IMR-90 (cell line): Measurements from ENCODE around the gene SDHAF4. TPM values are rescaled to one million over a fixed set of nuclear protein-coding genes. Genes with fewer than 3 reads are reported as not detected.

Experiments
- ATAC-seq: fragments of 200-7000 bp; cut with Tn5 transposase; 2 replicates; pipeline ENCODE4 v1.9.1; 2020; ENCODE audit warnings: low read depth, mild to moderate bottlenecking, moderate library complexity
- BruUV-seq: library from RNA; stranded (reverse); fragments of 400-500 nt; replicated peaks from 2 replicates; lab custom pipeline; 2021; lab: Mats Ljungman, UMichigan
- CTCF ChIA-PET: fragments of 300-600 bp; formaldehyde crosslinking; extraction: SDS; loops from one replicate; lab custom pipeline; 2021; ENCODE audit warnings: antibody characterized with exemption; lab: Yijun Ruan, JAX
- POLR2A ChIA-PET: fragments of 300-600 bp; sonication (Branson Sonifier 250); formaldehyde crosslinking; loops from one replicate; lab custom pipeline; 2022; ENCODE audit warnings: antibody characterized with exemption; ENCODE audit not compliant: unreplicated experiment; lab: Charles Lee
- DNase-seq: peaks from one replicate; pipeline ENCODE4 v3.0.0; 2013
- H2AFZ ChIP-seq: replicated peaks from 2 replicates; pipeline ENCODE3; 2013; ENCODE audit warnings: low read length, mild to moderate bottlenecking; ENCODE audit not compliant: poor library complexity
- H2AK5ac ChIP-seq: 2 replicates; pipeline ENCODE4 v1.6.1; 2013; ENCODE audit warnings: low read depth, low read length, inconsistent platforms
- H2AK9ac ChIP-seq: replicated peaks from 2 replicates; pipeline ENCODE3; 2013; ENCODE audit warnings: mild to moderate bottlenecking, low read depth, low read length, moderate library complexity; ENCODE audit not compliant: poor library complexity
- H2BK120ac ChIP-seq: 2 replicates; pipeline ENCODE4 v1.6.1; 2013; ENCODE audit warnings: low read depth, low read length, inconsistent platforms
- H2BK15ac ChIP-seq: 3 replicates; pipeline ENCODE4 v1.6.1; 2013; ENCODE audit warnings: low read depth, low read length, inconsistent platforms
- H2BK20ac ChIP-seq: 2 replicates; pipeline ENCODE4 v1.6.1; 2013; ENCODE audit warnings: low read depth, mild to moderate bottlenecking, inconsistent platforms, low read length, moderate library complexity
- H2BK5ac ChIP-seq: 2 replicates; pipeline ENCODE4 v1.6.1; 2013; ENCODE audit warnings: mild to moderate bottlenecking, low read depth, low read length, inconsistent platforms; ENCODE audit not compliant: poor library complexity, severe bottlenecking
- H3K14ac ChIP-seq: replicated peaks from 2 replicates; pipeline ENCODE4 v1.6.1; 2013; ENCODE audit warnings: low read depth, low read length, inconsistent platforms
- H3K18ac ChIP-seq: 2 replicates; pipeline ENCODE4 v1.6.1; 2013; ENCODE audit warnings: low read depth, low read length, control low read depth
- H3K23ac ChIP-seq: 2 replicates; pipeline ENCODE4 v1.6.1; 2013; ENCODE audit warnings: low read depth, low read length, inconsistent platforms
- H3K27ac ChIP-seq: 2 replicates; pipeline ENCODE4 v1.5.1; 2013; ENCODE audit warnings: mild to moderate bottlenecking, control low read depth, low read length; ENCODE audit not compliant: insufficient read depth
- H3K27me3 ChIP-seq: 2 replicates; pipeline ENCODE4 v1.6.1; 2013; ENCODE audit warnings: low read length; ENCODE audit not compliant: control insufficient read depth, insufficient read depth
- H3K36me3 ChIP-seq: 2 replicates; pipeline ENCODE4 v1.6.1; 2013; ENCODE audit warnings: low read length, mixed read lengths; ENCODE audit not compliant: control insufficient read depth, insufficient read depth
- H3K4ac ChIP-seq: 2 replicates; pipeline ENCODE4 v1.6.1; 2013; ENCODE audit warnings: low read depth, low read length, inconsistent platforms
- H3K4me1 ChIP-seq: 2 replicates; pipeline ENCODE4 v1.6.1; 2013; ENCODE audit warnings: low read length, mixed read lengths; ENCODE audit not compliant: control insufficient read depth, insufficient read depth
- H3K4me2 ChIP-seq: 2 replicates; pipeline ENCODE4 v1.6.1; 2013; ENCODE audit warnings: low read depth, mild to moderate bottlenecking, control low read depth, low read length, moderate library complexity
- H3K4me3 ChIP-seq: 2 replicates; pipeline ENCODE4 v1.5.1; 2013; ENCODE audit warnings: low read depth, mild to moderate bottlenecking, control low read depth, low read length, moderate library complexity; ENCODE audit not compliant: insufficient read depth
- H3K56ac ChIP-seq: 2 replicates; pipeline ENCODE4 v1.6.1; 2013; ENCODE audit warnings: low read length, inconsistent platforms; ENCODE audit not compliant: insufficient read depth; ENCODE audit errors: extremely low read depth
- H3K79me1 ChIP-seq, 2 experiments: 2 replicates each; pipeline ENCODE4 v1.6.1; 2013; ENCODE audit warnings: low read length in 2 of 2, inconsistent platforms in 1 of 2, low read depth in 1 of 2
- H3K9ac ChIP-seq: 2 replicates; pipeline ENCODE4 v1.6.1; 2013; ENCODE audit warnings: low read depth, low read length, control low read depth
- H3K9me1 ChIP-seq: 2 replicates; pipeline ENCODE4 v1.6.1; 2013; ENCODE audit warnings: low read length, inconsistent platforms; ENCODE audit not compliant: insufficient read depth
- H3K9me3 ChIP-seq: 2 replicates; pipeline ENCODE4 v1.6.1; 2013; ENCODE audit warnings: low read length; ENCODE audit not compliant: control insufficient read depth, insufficient read depth
- H4K20me1 ChIP-seq: 2 replicates; pipeline ENCODE4 v1.6.1; 2013; ENCODE audit warnings: low read length, inconsistent platforms; ENCODE audit not compliant: insufficient read depth
- H4K5ac ChIP-seq: 2 replicates; pipeline ENCODE4 v1.6.1; 2013; ENCODE audit warnings: mild to moderate bottlenecking, low read depth, low read length, control low read depth
- H4K8ac ChIP-seq, 2 experiments: 2 replicates each; pipeline ENCODE4 v1.6.1; 2013; ENCODE audit warnings: low read depth in 2 of 2, low read length in 2 of 2, control low read depth in 1 of 2, inconsistent platforms in 1 of 2
- H4K91ac ChIP-seq: 2 replicates; pipeline ENCODE4 v1.6.1; 2013; ENCODE audit warnings: low read depth, low read length, inconsistent platforms; ENCODE audit not compliant: insufficient read depth
- NFE2L2 ChIP-seq: fragments of 150-350 bp; IDR thresholded peaks from 2 replicates; pipeline ENCODE4 v1.6.1; 2016; ENCODE audit warnings: low read depth, mild to moderate bottlenecking, low read length
- WGBS, 2 experiments: methylation state at CpG; one replicate each; pipeline versions ENCODE4 v1.1.5 to v1.1.7; 2013; ENCODE audit warnings: missing lambda C conversion rate in 2 of 2; ENCODE audit not compliant: insufficient read length in 1 of 2; ENCODE audit errors: extremely low coverage in 2 of 2; 5-methylcytosine and 5-hydroxymethylcytosine counted together
- dilution Hi-C: fragments of 300-500 bp; cut with HindIII; formaldehyde crosslinking; loops from one replicate; pipeline ENCODE4 v1.14.3; 2018; ENCODE audit warnings: low sequenced_read_pairs; ENCODE audit not compliant: unreplicated experiment
- in situ Hi-C: fragments of 300-500 bp; cut with MboI; formaldehyde crosslinking; loops from 3 replicates; pipeline ENCODE4 v1.14.3; 2019; ENCODE audit warnings: low sequenced_read_pairs, inconsistent platforms, mixed read lengths
- intact Hi-C: fragments of 100-400 bp; cut with micrococcal nuclease; formaldehyde crosslinking; loops from 2 replicates; pipeline ENCODE4 v1.10.0; 2022
- polyA plus RNA-seq, 3 experiments: library from polyadenylated mRNA; depleted of rRNA; stranded (reverse); fragments of >200 nt; gene quantifications; 2 replicates each; pipeline ENCODE4 v1.2.3, GENCODE V29; 2012; ENCODE audit warnings: low replicate concordance in 1 of 3
- total RNA-seq: library from RNA; depleted of rRNA; stranded (reverse); fragments of >200 nt; gene quantifications from 2 replicates; pipeline ENCODE4 v1.2.3, GENCODE V29; 2012

The SDHAF4 gene
- total and polyA plus RNA-seq, 2 of the 4 experiments (the other 2 are of a cell fraction) = 1.6 to 4.4 TPM

GRCh38 chr6:70627500-70628254, 60.9 kb downstream of the SDHAF4 start:
- no peak overlapping the region for H3K4ac ChIP-seq
- H3K27ac ChIP-seq = no peak overlapping the region
- H3K18ac ChIP-seq = no peak overlapping the region
- H4K5ac ChIP-seq = no peak overlapping the region
- no peak for TF ChIP-seq NFE2L2
- H3K9me1 ChIP-seq = no peaks in the 10 kb centered on the region
- no peaks in the 10 kb centered on the region for H3K9me3 ChIP-seq
- POLR2A ChIA-PET = no interaction called here
- H2AFZ ChIP-seq = no peak overlapping the region
- CTCF ChIA-PET = no interaction called here
- no peak overlapping the region for H4K91ac ChIP-seq
- no peak overlapping the region for H3K4me2 ChIP-seq
- in situ Hi-C loops = no loop called here
- no peaks in the 10 kb centered on the region for H3K36me3 ChIP-seq
- dilution Hi-C loops = no loop called here
- no peaks in the 10 kb centered on the region for H3K79me1 ChIP-seq
- no peak overlapping the region for H3K23ac ChIP-seq
- no peak overlapping the region for H2BK120ac ChIP-seq
- no peak overlapping the region for H4K8ac ChIP-seq
- BruUV-seq = no TSS peak
- DNase-seq (no peak), ATAC-seq (no peak)
- WGBS, 2 experiments = 91% methylated on average over 14 of the region's 36 CpGs; no CpG with 5 or more reads in 1 of the 2 experiments
- H2BK15ac ChIP-seq = no peak overlapping the region
- H3K9ac ChIP-seq = no peak overlapping the region
- H2AK5ac ChIP-seq = no peak overlapping the region
- H3K4me3 ChIP-seq = no peak overlapping the region
- no peaks in the 10 kb centered on the region for H3K27me3 ChIP-seq
- H2BK5ac ChIP-seq = no peak overlapping the region
- no peak overlapping the region for H2AK9ac ChIP-seq
- H3K4me1 ChIP-seq = no peaks in the 10 kb centered on the region
- H2BK20ac ChIP-seq = no peak overlapping the region
- no peak overlapping the region for H3K14ac ChIP-seq
- H3K56ac ChIP-seq = no peak overlapping the region
- no peaks in the 10 kb centered on the region for H4K20me1 ChIP-seq
- intact Hi-C loops = no loop called here
